ENCODE measurements around the gene EPN2. TPM values are rescaled to one million over a fixed set of nuclear protein-coding genes. Genes with fewer than 3 reads are reported as not detected.

The EPN2 gene
- total RNA-seq, 1 experiment from 2014 or later, result 73.1 TPM

GRCh38 chr17:19385521-19385983 is 148.4 kb downstream of the EPN2 start:
- Histone ChIP-seq H3K27me3 (ENCODE audit: insufficient read depth, low read length) (no peaks in the 10 kb centered on the region), H3K9me3 (ENCODE audit: control insufficient read depth in 1 of 2, insufficient read depth in 1 of 2, low read depth in 1 of 2, low read length in 2 of 2) (no peaks in the 10 kb centered on the region), H3K36me3 (ENCODE audit: control insufficient read depth in 1 of 2, insufficient read depth in 2 of 2, low read length in 2 of 2) (peaks cover 10 to 16% of the 10 kb centered on the region in 2 experiments; a peak in 2 of 4 replicates), H4K20me1 (ENCODE audit: insufficient read depth) (no peaks in the 10 kb centered on the region), H3K79me2 (ENCODE audit: insufficient read depth, low read length) (no peaks in the 10 kb centered on the region), H3K9me2 (ENCODE audit: insufficient read depth) (no peaks in the 10 kb centered on the region), H3K4me1 (ENCODE audit: control insufficient read depth in 1 of 2, insufficient read depth in 2 of 2, low read length in 2 of 2) (peaks cover 0 to 20% of the 10 kb centered on the region in 2 experiments; a peak in 2 of 4 replicates), H3K9ac (ENCODE audit: low read length) (no peak overlapping the region), H3K4me2 (ENCODE audit: low read length) (no peak overlapping the region), H2AFZ (ENCODE audit: low read depth, low read length, poor library complexity, severe bottlenecking) (no peak overlapping the region), H3K27ac (ENCODE audit: low read depth, low read length) (no peak overlapping the region), H3K4me3 (replicated peaks in 1 of 2; ENCODE audit: low read depth in 1 of 2, low read length in 2 of 2) (no peak overlapping the region)
- DNase-seq (ENCODE audit: low read depth, low spot score) (no peak), ATAC-seq (no peak)
- no TSS peak for BruUV-seq (replicated peaks)
- ChIA-PET CTCF (no interaction called here), POLR2A (no interaction called here), RAD21 (ENCODE audit: low non-redundant PET in 1 of 2, low total read pairs in 2 of 2, uncharacterized antibody in 2 of 2, unreplicated experiment in 2 of 2) (no interaction called here)
- no peak for TF ChIP-seq EZH2 (IDR thresholded peaks at IDR 0.05)
- TF ChIP-seq EZH2phosphoT487 (IDR thresholded peaks at IDR 0.05; ENCODE audit: borderline replicate concordance), result no peak
- no peak for TF ChIP-seq SIN3A (IDR thresholded peaks at IDR 0.05; ENCODE audit: low read depth)
- intact Hi-C loops (cut with micrococcal nuclease), result no loop called here

MicroRNAs within 50 kb of the gene (microRNA counts, 767-probe panel; counts per million panel counts)
- not detected for microRNA hsa-miR-1180

Small RNA genes lying within 50 kb of the gene (microRNA-seq; reads per million reads assigned to microRNA genes)
- 1,765 reads per million, percentile 85 among the genes with 10 or more reads in this experiment for gene MIR1180 (ENCODE audit: borderline number of aligned reads)

Other genes with a start within 250 kb of the EPN2 start
- gene FAM83G, start 232.6 kb upstream of the EPN2 start, total RNA-seq (2021; ENCODE audit: unreplicated experiment), result 33.9 TPM
- 0.27 TPM for gene GRAP, start 190.4 kb upstream of the EPN2 start, total RNA-seq (2021; ENCODE audit: unreplicated experiment)
- gene GRAPL, start 109.8 kb upstream of the EPN2 start, total RNA-seq (2021; ENCODE audit: unreplicated experiment), result 0.44 TPM
- gene B9D1, start 125.4 kb downstream of the EPN2 start, total RNA-seq (2021; ENCODE audit: unreplicated experiment), result 20.0 TPM
- 15.3 TPM for gene MAPK7, start 141.1 kb downstream of the EPN2 start, total RNA-seq (2021; ENCODE audit: unreplicated experiment)
- gene MFAP4, start 149.8 kb downstream of the EPN2 start, total RNA-seq (2021; ENCODE audit: unreplicated experiment), result 0.52 TPM
- 0.98 TPM for gene RNF112, start 173.9 kb downstream of the EPN2 start, total RNA-seq (2021; ENCODE audit: unreplicated experiment)